Caco-2 (cell line): ENCODE measurements around the gene EGFL7. TPM values are rescaled to one million over a fixed set of nuclear protein-coding genes. Genes with fewer than 3 reads are reported as not detected.

Experiments
- BruUV-seq: library from RNA; stranded (reverse); fragments of 400-500 nt; replicated peaks from 2 replicates; lab custom pipeline; 2021; lab: Mats Ljungman, UMichigan
- CTCF ChIA-PET: fragments of 300-600 bp; sonication (Branson Sonifier 250); formaldehyde crosslinking; loops from one replicate; lab custom pipeline; 2022; ENCODE audit warnings: antibody characterized with exemption; lab: Charles Lee
- POLR2A ChIA-PET: fragments of 300-600 bp; sonication (Branson Sonifier 250); formaldehyde crosslinking; loops from one replicate; lab custom pipeline; 2022; ENCODE audit warnings: antibody characterized with exemption; lab: Charles Lee
- DNase-seq, 2 experiments: peaks; one replicate each; pipeline versions ENCODE4 v3.0.0 to v3.0.0-alpha.2; 2020 to 2022
- H3K27me3 ChIP-seq: replicated peaks from 2 replicates; pipeline ENCODE4 v1.6.0; 2011; ENCODE audit warnings: low read length; ENCODE audit not compliant: control insufficient read depth, insufficient read depth
- H3K36me3 ChIP-seq: 2 replicates; pipeline ENCODE4 v1.5.1; 2011; ENCODE audit warnings: low read length; ENCODE audit not compliant: control insufficient read depth, insufficient read depth
- H3K4me1 ChIP-seq: fragments of 250-450 bp; sonication (Bioruptor Pico); 2 replicates; pipeline ENCODE4 v1.5.1; 2020; ENCODE audit warnings: mild to moderate bottlenecking
- H3K4me3 ChIP-seq: 2 replicates; pipeline ENCODE4 v1.5.1; 2011; ENCODE audit warnings: low read depth, mild to moderate bottlenecking, control low read depth, low read length
- H3K9me3 ChIP-seq: fragments of 250-450 bp; sonication (Bioruptor Pico); 2 replicates; pipeline ENCODE4 v1.5.1; 2020; ENCODE audit warnings: mild to moderate bottlenecking, moderate library complexity
- H3K27ac Mint-ChIP-seq: one replicate; pipeline ENCODE4 v1.8.0; 2022; ENCODE audit warnings: mixed read lengths; ENCODE audit not compliant: unreplicated experiment
- H3K27me3 Mint-ChIP-seq: one replicate; pipeline ENCODE4 v1.8.0; 2022; ENCODE audit warnings: mixed read lengths; ENCODE audit not compliant: insufficient read depth, unreplicated experiment
- H3K36me3 Mint-ChIP-seq: one replicate; pipeline ENCODE4 v1.8.0; 2022; ENCODE audit warnings: mild to moderate bottlenecking, mixed read lengths; ENCODE audit not compliant: insufficient read depth, unreplicated experiment
- H3K4me1 Mint-ChIP-seq: one replicate; pipeline ENCODE4 v1.8.0; 2022; ENCODE audit warnings: low read depth, mixed read lengths; ENCODE audit not compliant: unreplicated experiment
- H3K4me3 Mint-ChIP-seq: one replicate; pipeline ENCODE4 v1.8.0; 2022; ENCODE audit warnings: mild to moderate bottlenecking, moderate library complexity, mixed read lengths; ENCODE audit not compliant: unreplicated experiment
- H3K9me3 Mint-ChIP-seq: one replicate; pipeline ENCODE4 v1.8.0; 2022; ENCODE audit warnings: mixed read lengths; ENCODE audit not compliant: unreplicated experiment
- CTCF ChIP-seq, 2 experiments: fragments of 200-600 bp in 1 of 2; IDR thresholded peaks; 1 replicate in 1 of 2; 2 replicates in 1 of 2; pipeline versions ENCODE4 v1.5.1 to v1.8.0; 2011 to 2022; ENCODE audit warnings: antibody characterized with exemption in 1 of 2, control low read depth in 1 of 2, inconsistent platforms in 1 of 2, low read depth in 1 of 2, low read length in 1 of 2, mild to moderate bottlenecking in 1 of 2, moderate library complexity in 1 of 2; ENCODE audit not compliant: insufficient read depth in 1 of 2, severe bottlenecking in 1 of 2, unreplicated experiment in 1 of 2
- intact Hi-C: fragments of 100-400 bp; cut with micrococcal nuclease; formaldehyde crosslinking; loops from one replicate; pipeline ENCODE4 v1.10.0; 2022; ENCODE audit not compliant: unreplicated experiment
- total RNA-seq: library from RNA; stranded (reverse); gene quantifications from 2 replicates; pipeline ENCODE4 v1.2.3, GENCODE V29; 2022

EGFL7 gene
- total RNA-seq, 1 experiment from 2014 or later, result 30.2 TPM

DNA sequence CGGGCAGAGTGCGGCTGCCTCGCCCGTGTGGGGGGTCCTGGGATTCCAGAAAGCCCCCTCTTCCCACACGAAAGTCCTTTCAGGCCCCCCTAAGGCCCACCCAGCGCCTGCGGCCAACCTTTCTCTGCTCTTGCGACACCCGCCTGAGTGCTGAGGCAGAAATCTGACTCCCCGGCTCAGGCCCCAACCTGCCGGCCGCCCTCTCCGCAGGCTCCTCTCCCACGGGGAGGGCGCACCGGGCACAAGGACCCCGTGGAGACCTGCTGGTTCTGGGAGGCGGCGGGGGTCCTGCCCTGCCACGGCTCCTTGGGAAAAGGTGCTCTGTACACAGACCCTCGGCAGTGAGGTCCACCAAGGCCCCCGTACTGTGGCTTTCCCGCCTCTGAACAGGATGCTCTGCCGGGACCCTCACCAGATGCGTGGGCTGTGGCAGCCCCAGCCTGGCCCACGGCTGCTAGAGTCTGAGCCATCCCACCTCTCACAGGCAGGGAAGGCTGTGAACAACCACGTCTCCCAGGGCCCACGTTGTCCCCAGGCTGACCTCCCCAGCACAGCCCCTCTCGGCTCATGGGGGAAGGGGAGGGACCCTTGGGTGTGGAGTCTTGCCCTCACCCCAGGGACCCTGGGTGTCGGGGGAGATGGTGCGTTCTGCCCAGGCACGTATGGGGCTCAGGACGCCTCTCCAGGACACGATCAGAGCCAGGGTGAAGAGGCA is 41.5 kb upstream of the EGFL7 start:
- ChIA-PET POLR2A (no interaction called here), CTCF (no interaction called here)
- no peak for DNase-seq
- Mint-ChIP-seq H3K36me3 (no peaks in the 10 kb centered on the region), H3K27ac (no peak overlapping the region), H3K4me3 (no peak overlapping the region), H3K9me3 (no peaks in the 10 kb centered on the region), H3K27me3 (no peaks in the 10 kb centered on the region), H3K4me1 (peaks cover 15% of the 10 kb centered on the region)
- no TSS peak for BruUV-seq
- H3K9me3 ChIP-seq, result no peaks in the 10 kb centered on the region
- H3K4me3 ChIP-seq, result no peak overlapping the region
- no peaks in the 10 kb centered on the region for H3K36me3 ChIP-seq
- TF ChIP-seq CTCF (IDR thresholded peaks at IDR 0.05; ENCODE audit: insufficient read depth in 1 of 2, low read depth in 1 of 2, low read length in 1 of 2, severe bottlenecking in 1 of 2, unreplicated experiment in 1 of 2), result no peak
- peaks cover 52% of the 10 kb centered on the region for H3K4me1 ChIP-seq
- no peaks in the 10 kb centered on the region for H3K27me3 ChIP-seq
- intact Hi-C loops, result no loop called here

DNA sequence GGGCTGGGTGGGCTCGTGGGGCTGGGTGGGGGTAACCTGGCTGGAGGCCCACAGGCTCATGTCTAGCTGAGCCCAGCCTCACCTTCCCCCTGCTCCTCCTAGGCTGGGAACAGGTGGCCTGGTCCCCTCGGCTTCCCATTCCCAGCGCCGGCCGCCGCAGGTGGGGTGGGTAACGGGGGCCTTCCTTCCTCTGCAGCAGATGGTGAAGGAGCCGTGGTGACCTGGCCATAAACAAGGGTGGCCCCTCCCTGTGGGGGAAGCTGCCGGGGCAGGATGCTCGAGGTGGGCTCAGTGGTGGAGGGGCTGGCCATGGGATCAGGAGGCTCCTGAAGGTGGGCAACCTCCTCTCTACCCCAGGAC is 41.0 kb upstream of the EGFL7 start:
- intact Hi-C loops, result no loop called here
- no peaks in the 10 kb centered on the region for H3K9me3 Mint-ChIP-seq
- ChIA-PET CTCF (no interaction called here), POLR2A (no interaction called here)
- no peaks in the 10 kb centered on the region for H3K27me3 Mint-ChIP-seq
- H3K27me3 ChIP-seq, result no peaks in the 10 kb centered on the region
- BruUV-seq, result no TSS peak
- no peak for DNase-seq
- H3K4me3 ChIP-seq, result no peak overlapping the region
- H3K9me3 ChIP-seq, result no peaks in the 10 kb centered on the region
- no peak for TF ChIP-seq CTCF (IDR thresholded peaks at IDR 0.05; ENCODE audit: insufficient read depth in 1 of 2, low read depth in 1 of 2, low read length in 1 of 2, severe bottlenecking in 1 of 2, unreplicated experiment in 1 of 2)
- H3K27ac Mint-ChIP-seq, result no peak overlapping the region
- no peak overlapping the region for H3K4me3 Mint-ChIP-seq
- H3K4me1 ChIP-seq, result peaks cover 52% of the 10 kb centered on the region
- no peaks in the 10 kb centered on the region for H3K36me3 Mint-ChIP-seq
- H3K4me1 Mint-ChIP-seq, result peaks cover 15% of the 10 kb centered on the region
- no peaks in the 10 kb centered on the region for H3K36me3 ChIP-seq

- Histone ChIP-seq H3K27me3 (no peaks in the 10 kb centered on the region), H3K36me3 (no peaks in the 10 kb centered on the region), H3K4me3 (no peak overlapping the region), H3K9me3 (no peaks in the 10 kb centered on the region), H3K4me1 (peaks cover 55% of the 10 kb centered on the region)
- no peaks in the 10 kb centered on the region for H3K27me3 Mint-ChIP-seq
- no peaks in the 10 kb centered on the region for H3K9me3 Mint-ChIP-seq
- intact Hi-C loops, result no loop called here
- BruUV-seq, result no TSS peak
- H3K4me3 Mint-ChIP-seq, result no peak overlapping the region
- no peak overlapping the region for H3K27ac Mint-ChIP-seq
- ChIA-PET CTCF (no interaction called here), POLR2A (no interaction called here)
- no peak for TF ChIP-seq CTCF (IDR thresholded peaks at IDR 0.05; ENCODE audit: insufficient read depth in 1 of 2, low read depth in 1 of 2, low read length in 1 of 2, severe bottlenecking in 1 of 2, unreplicated experiment in 1 of 2)
- no peak for DNase-seq
- no peaks in the 10 kb centered on the region for H3K36me3 Mint-ChIP-seq
- H3K4me1 Mint-ChIP-seq, result peaks cover 14% of the 10 kb centered on the region
Observed at GRCh38 chr9:136622538-136622948, 40.2 kb upstream of the EGFL7 start.
